Hepatocyte (in vitro differentiated cells): Measurements from ENCODE around the gene BOD1.

Source experiments
- EZH2 ChIP-seq: fragments of 200-600 bp; sonication (generic); IDR thresholded peaks from 2 replicates; pipeline ENCODE4 v1.6.1; 2016; ENCODE audit warnings: antibody characterized with exemption, mild to moderate bottlenecking, borderline replicate concordance
- EZH2phosphoT487 ChIP-seq: fragments of 200-600 bp; sonication (generic); IDR thresholded peaks from one replicate; pipeline ENCODE4 v1.6.1; 2018; ENCODE audit warnings: antibody characterized with exemption, mild to moderate bottlenecking, low read depth, moderate library complexity; ENCODE audit not compliant: unreplicated experiment, severe bottlenecking
- TF ChIP-seq, protein P1 (sequence below): fragments of 200-600 bp; sonication (generic); IDR thresholded peaks from 2 replicates; pipeline ENCODE4 v1.5.1; 2016; ENCODE audit warnings: antibody characterized with exemption, mild to moderate bottlenecking; ENCODE audit not compliant: poor library complexity

DNA sequence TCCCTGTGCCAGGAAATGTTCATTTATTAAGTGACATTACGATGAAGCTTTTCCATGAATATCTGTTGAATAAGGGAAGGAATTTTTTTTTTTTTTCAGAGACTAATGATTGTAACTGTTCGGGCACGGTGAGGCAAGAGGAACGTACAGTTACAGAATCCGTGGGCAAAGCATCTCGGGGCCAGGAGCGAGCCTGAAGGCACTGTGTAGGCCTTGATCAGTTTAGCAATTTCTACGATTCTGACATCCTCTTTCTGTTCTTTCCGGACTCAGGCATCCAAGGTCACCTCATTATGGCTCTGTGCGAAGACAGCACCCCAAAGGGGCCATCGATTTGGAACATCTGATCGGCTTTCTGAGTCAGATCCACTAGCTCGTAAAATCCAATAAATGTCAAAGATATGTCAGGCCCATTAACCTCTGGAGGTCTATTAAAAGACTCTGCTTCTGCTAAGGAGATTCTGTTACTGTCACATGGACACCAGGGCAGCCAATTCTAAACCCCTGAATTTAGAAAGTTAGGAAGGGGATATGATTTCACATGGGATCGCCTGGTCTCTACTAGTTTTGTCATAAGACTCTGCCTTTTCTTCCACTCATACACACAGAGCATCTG is 41.4 kb upstream of the BOD1 start:
- TF ChIP-seq, protein P1, sequence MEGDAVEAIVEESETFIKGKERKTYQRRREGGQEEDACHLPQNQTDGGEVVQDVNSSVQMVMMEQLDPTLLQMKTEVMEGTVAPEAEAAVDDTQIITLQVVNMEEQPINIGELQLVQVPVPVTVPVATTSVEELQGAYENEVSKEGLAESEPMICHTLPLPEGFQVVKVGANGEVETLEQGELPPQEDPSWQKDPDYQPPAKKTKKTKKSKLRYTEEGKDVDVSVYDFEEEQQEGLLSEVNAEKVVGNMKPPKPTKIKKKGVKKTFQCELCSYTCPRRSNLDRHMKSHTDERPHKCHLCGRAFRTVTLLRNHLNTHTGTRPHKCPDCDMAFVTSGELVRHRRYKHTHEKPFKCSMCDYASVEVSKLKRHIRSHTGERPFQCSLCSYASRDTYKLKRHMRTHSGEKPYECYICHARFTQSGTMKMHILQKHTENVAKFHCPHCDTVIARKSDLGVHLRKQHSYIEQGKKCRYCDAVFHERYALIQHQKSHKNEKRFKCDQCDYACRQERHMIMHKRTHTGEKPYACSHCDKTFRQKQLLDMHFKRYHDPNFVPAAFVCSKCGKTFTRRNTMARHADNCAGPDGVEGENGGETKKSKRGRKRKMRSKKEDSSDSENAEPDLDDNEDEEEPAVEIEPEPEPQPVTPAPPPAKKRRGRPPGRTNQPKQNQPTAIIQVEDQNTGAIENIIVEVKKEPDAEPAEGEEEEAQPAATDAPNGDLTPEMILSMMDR: no peak
- TF ChIP-seq EZH2 (no peak), EZH2phosphoT487 (no peak)
